Effector memory CD4-positive, alpha-beta T cell (primary cell): ENCODE measurements around the gene PHF21A.
"Not testable (repeated sequence)": the region's sequence is repeated elsewhere in the genome, so short reads cannot be mapped to it uniquely, and the experiment has no call there.

Experiments used
- DNase-seq, 3 donors: peaks; one replicate each; pipeline ENCODE4 v3.0.0-alpha.2; 2020
- H3K27ac ChIP-seq: 2 replicates; pipeline ENCODE4 v1.7.0; 2013; ENCODE audit warnings: mild to moderate bottlenecking, low read length, moderate library complexity; ENCODE audit not compliant: insufficient read depth, poor library complexity, severe bottlenecking
- H3K27me3 ChIP-seq: replicated peaks from 2 replicates; pipeline ENCODE4 v1.7.0; 2013; ENCODE audit warnings: mild to moderate bottlenecking, low read length; ENCODE audit not compliant: insufficient read depth, control insufficient read depth, poor library complexity, severe bottlenecking
- H3K36me3 ChIP-seq: 2 replicates; pipeline ENCODE4 v1.7.0; 2013; ENCODE audit warnings: mild to moderate bottlenecking, low read length, moderate library complexity; ENCODE audit not compliant: control insufficient read depth, insufficient read depth
- H3K4me1 ChIP-seq: 2 replicates; pipeline ENCODE4 v1.7.0; 2013; ENCODE audit warnings: low read length, mild to moderate bottlenecking; ENCODE audit not compliant: control insufficient read depth, insufficient read depth, poor library complexity, severe bottlenecking
- H3K4me3 ChIP-seq: 2 replicates; pipeline ENCODE4 v1.7.0; 2013; ENCODE audit warnings: low read length, low read depth, mild to moderate bottlenecking; ENCODE audit not compliant: insufficient read depth, poor library complexity, severe bottlenecking
- H3K9me3 ChIP-seq: 2 replicates; pipeline ENCODE4 v1.7.0; 2013; ENCODE audit warnings: mild to moderate bottlenecking, low read length, moderate library complexity; ENCODE audit not compliant: control insufficient read depth

Gene PHF21A

GRCh38 chr11:46018651-46019050, 102.6 kb downstream of the PHF21A start:
- H3K27ac ChIP-seq, result no peak overlapping the region
- H3K4me1 ChIP-seq, result no peaks in the 10 kb centered on the region
- no peaks in the 10 kb centered on the region for H3K36me3 ChIP-seq
- no peak overlapping the region for H3K4me3 ChIP-seq
- DNase-seq, result no peak
- no peaks in the 10 kb centered on the region for H3K9me3 ChIP-seq
- no peaks in the 10 kb centered on the region for H3K27me3 ChIP-seq

- H3K27ac ChIP-seq, result no peak overlapping the region
- no peaks in the 10 kb centered on the region for H3K9me3 ChIP-seq
- H3K27me3 ChIP-seq, result no peaks in the 10 kb centered on the region
- H3K4me3 ChIP-seq, result no peak overlapping the region
- no peaks in the 10 kb centered on the region for H3K36me3 ChIP-seq
- H3K4me1 ChIP-seq, result no peaks in the 10 kb centered on the region
- no peak for DNase-seq
Measured at GRCh38 chr11:46017341-46017740, 103.9 kb downstream of the PHF21A start.

- Histone ChIP-seq H3K27me3 (no peaks in the 10 kb centered on the region), H3K9me3 (no peaks in the 10 kb centered on the region)
- no peak for DNase-seq
Measured at GRCh38 chr11:46015941-46016340, 105.3 kb downstream of the PHF21A start.

GRCh38 chr11:46014168-46014567, 107.1 kb downstream of the PHF21A start:
- H3K27me3 ChIP-seq, H3K27ac ChIP-seq, H3K9me3 ChIP-seq, DNase-seq, H3K36me3 ChIP-seq, H3K4me1 ChIP-seq, H3K4me3 ChIP-seq: not testable (repeated sequence)

More at GRCh38 chr11:46015941-46016340, 105.3 kb downstream of the PHF21A start:
- H3K36me3 ChIP-seq, result no peaks in the 10 kb centered on the region
- H3K27ac ChIP-seq, result no peak overlapping the region
- no peaks in the 10 kb centered on the region for H3K4me1 ChIP-seq
- no peak overlapping the region for H3K4me3 ChIP-seq

- Histone ChIP-seq H3K27me3 (no peaks in the 10 kb centered on the region), H3K4me1 (no peaks in the 10 kb centered on the region), H3K27ac (no peak overlapping the region), H3K36me3 (no peaks in the 10 kb centered on the region), H3K4me3 (no peak overlapping the region), H3K9me3 (no peaks in the 10 kb centered on the region)
- DNase-seq, result no peak
Measured at GRCh38 chr11:46012185-46012584, 109.1 kb downstream of the PHF21A start.

- no peaks in the 10 kb centered on the region for H3K36me3 ChIP-seq
- H3K27ac ChIP-seq, result no peak overlapping the region
- H3K4me1 ChIP-seq, result no peaks in the 10 kb centered on the region
- no peaks in the 10 kb centered on the region for H3K27me3 ChIP-seq
- no peak for DNase-seq
- no peaks in the 10 kb centered on the region for H3K9me3 ChIP-seq
- no peak overlapping the region for H3K4me3 ChIP-seq
Measured at GRCh38 chr11:46010100-46010499, 111.2 kb downstream of the PHF21A start.

- H3K27ac ChIP-seq, result no peak overlapping the region
- H3K4me3 ChIP-seq, result no peak overlapping the region
- H3K9me3 ChIP-seq, result no peaks in the 10 kb centered on the region
- H3K36me3 ChIP-seq, result no peaks in the 10 kb centered on the region
- DNase-seq, result no peak
- H3K4me1 ChIP-seq, result no peaks in the 10 kb centered on the region
- H3K27me3 ChIP-seq, result no peaks in the 10 kb centered on the region
Measured at GRCh38 chr11:46009647-46010046, 111.6 kb downstream of the PHF21A start.

GRCh38 chr11:46006418-46007070, 114.7 kb downstream of the PHF21A start:
- no peak overlapping the region for H3K4me3 ChIP-seq
- no peak overlapping the region for H3K27ac ChIP-seq
- H3K4me1 ChIP-seq, result no peaks in the 10 kb centered on the region
- no peaks in the 10 kb centered on the region for H3K36me3 ChIP-seq
- peak in 1 of 3 donors; percentile 8 for DNase-seq
- no peaks in the 10 kb centered on the region for H3K27me3 ChIP-seq
- H3K9me3 ChIP-seq, result no peaks in the 10 kb centered on the region

- no peak overlapping the region for H3K4me3 ChIP-seq
- no peak overlapping the region for H3K27ac ChIP-seq
- DNase-seq, result no peak
- H3K27me3 ChIP-seq, result no peaks in the 10 kb centered on the region
- H3K4me1 ChIP-seq, result no peaks in the 10 kb centered on the region
- H3K36me3 ChIP-seq, result no peaks in the 10 kb centered on the region
- H3K9me3 ChIP-seq, result no peaks in the 10 kb centered on the region
Measured at GRCh38 chr11:46003572-46003971, 117.7 kb downstream of the PHF21A start.

- H3K9me3 ChIP-seq, result no peaks in the 10 kb centered on the region
- no peak for DNase-seq
- H3K4me1 ChIP-seq, result no peaks in the 10 kb centered on the region
- H3K27me3 ChIP-seq, result no peaks in the 10 kb centered on the region
- H3K27ac ChIP-seq, result no peak overlapping the region
- H3K4me3 ChIP-seq, result no peak overlapping the region
- no peaks in the 10 kb centered on the region for H3K36me3 ChIP-seq
Measured at GRCh38 chr11:46002189-46002588, 119.1 kb downstream of the PHF21A start.
